Endothelial cell of umbilical vein (primary cell): ENCODE measurements around the gene CCDC57. TPM values are rescaled to one million over a fixed set of nuclear protein-coding genes. Genes with fewer than 3 reads are reported as not detected.

Experiments
- BruUV-seq: library from RNA; stranded (reverse); fragments of 400-500 nt; replicated peaks from 2 replicates; lab custom pipeline; 2021; lab: Mats Ljungman, UMichigan
- CTCF ChIA-PET: fragments of 300-600, 350-600 bp; sonication (Branson Sonifier 250); formaldehyde crosslinking; loops from one replicate; lab custom pipeline; 2021; ENCODE audit warnings: antibody characterized with exemption, inconsistent platforms; lab: Charles Lee
- POLR2A ChIA-PET: fragments of 300-600, 350-600 bp; sonication (Branson Sonifier 250); formaldehyde crosslinking; loops from one replicate; lab custom pipeline; 2021; ENCODE audit warnings: antibody characterized with exemption, inconsistent platforms; lab: Charles Lee
- DNase-seq: peaks from one replicate; pipeline ENCODE4 v3.0.0-alpha.2; 2011; ENCODE audit warnings: low read depth, low spot score
- FAIRE-seq: peaks from 2 replicates; lab custom pipeline; 2011; peaks lifted over from hg19 to GRCh38; lab: Jason Lieb, UNC
- H2AFZ ChIP-seq: 2 replicates; pipeline ENCODE4 v1.6.0; 2012; ENCODE audit warnings: low read depth, low read length, control low read depth, inconsistent platforms
- H3K27ac ChIP-seq: 2 replicates; pipeline ENCODE4 v1.5.1; 2011; ENCODE audit warnings: low read depth, mild to moderate bottlenecking, control low read depth, low read length, moderate library complexity; ENCODE audit not compliant: insufficient read depth
- H3K27me3 ChIP-seq, 2 experiments: 2 replicates each; pipeline versions ENCODE4 v1.6.0 to v1.6.1; 2011; ENCODE audit warnings: low read length in 2 of 2, mixed read lengths in 1 of 2; ENCODE audit not compliant: control insufficient read depth in 2 of 2, insufficient read depth in 2 of 2
- H3K36me3 ChIP-seq, 2 experiments: 2 replicates in 1 of 2; 3 replicates in 1 of 2; pipeline ENCODE4 v1.5.1; 2011; ENCODE audit warnings: low read length in 2 of 2, mild to moderate bottlenecking in 1 of 2, moderate library complexity in 1 of 2; ENCODE audit not compliant: control insufficient read depth in 2 of 2, insufficient read depth in 2 of 2; ENCODE audit errors: extremely low read depth in 1 of 2
- H3K4me1 ChIP-seq: 3 replicates; pipeline ENCODE4 v1.5.1; 2011; ENCODE audit warnings: mild to moderate bottlenecking, low read length; ENCODE audit not compliant: control insufficient read depth, insufficient read depth; ENCODE audit errors: extremely low read depth
- H3K4me2 ChIP-seq: 2 replicates; pipeline ENCODE4 v1.6.1; 2011; ENCODE audit warnings: low read length, control low read depth, mixed read lengths; ENCODE audit not compliant: insufficient read depth
- H3K4me3 ChIP-seq, 3 experiments: fragments of 200-600 bp in 1 of 3; sonication (generic), shearing (Covaris generic) in 1 of 3; replicated peaks in 1 of 3; 2 replicates each; pipeline ENCODE4 v1.5.1; 2011 to 2016; ENCODE audit warnings: control low read depth in 3 of 3, low read length in 3 of 3, mild to moderate bottlenecking in 2 of 3, inconsistent platforms in 1 of 3, low read depth in 1 of 3, moderate library complexity in 1 of 3; ENCODE audit not compliant: insufficient read depth in 1 of 3
- H3K79me2 ChIP-seq: 2 replicates; pipeline ENCODE4 v1.6.0; 2012; ENCODE audit warnings: low read length, inconsistent platforms; ENCODE audit not compliant: control insufficient read depth, insufficient read depth
- H3K9ac ChIP-seq: replicated peaks from 2 replicates; pipeline ENCODE3; 2011; ENCODE audit warnings: low read length, control low read depth; ENCODE audit not compliant: insufficient read depth; ENCODE audit errors: extremely low read depth
- H3K9me1 ChIP-seq: replicated peaks from 3 replicates; pipeline ENCODE4 v1.6.0; 2011; ENCODE audit warnings: mild to moderate bottlenecking, low read length; ENCODE audit not compliant: control insufficient read depth, insufficient read depth; ENCODE audit errors: extremely low read depth
- H3K9me3 ChIP-seq: replicated peaks from 2 replicates; pipeline ENCODE4 v1.5.1; 2012; ENCODE audit warnings: low read length, inconsistent platforms; ENCODE audit not compliant: control insufficient read depth, insufficient read depth
- H4K20me1 ChIP-seq: replicated peaks from 2 replicates; pipeline ENCODE3; 2011; ENCODE audit warnings: mild to moderate bottlenecking, low read length; ENCODE audit not compliant: control insufficient read depth, insufficient read depth; ENCODE audit errors: extremely low read depth
- EZH2 ChIP-seq: IDR thresholded peaks from 2 replicates; pipeline ENCODE4 v1.6.1; 2012; ENCODE audit warnings: borderline replicate concordance, low read depth, mild to moderate bottlenecking, moderate library complexity, low read length, inconsistent platforms; ENCODE audit not compliant: severe bottlenecking
- GATA2 ChIP-seq: IDR thresholded peaks from 2 replicates; pipeline ENCODE4 v1.7.0; 2011; ENCODE audit warnings: low read depth, mild to moderate bottlenecking, moderate library complexity, mixed read lengths, low read length; ENCODE audit not compliant: insufficient read length, insufficient read depth
- JUN ChIP-seq: IDR thresholded peaks from 2 replicates; pipeline ENCODE4 v1.6.1; 2011; ENCODE audit warnings: borderline replicate concordance, low read depth; ENCODE audit not compliant: insufficient read length, insufficient read depth
- MAX ChIP-seq: IDR thresholded peaks from 2 replicates; pipeline ENCODE4 v1.6.1; 2011; ENCODE audit not compliant: insufficient read depth, insufficient read length
- MYC ChIP-seq: IDR thresholded peaks from one replicate; pipeline ENCODE4 v1.6.1; 2011; ENCODE audit warnings: mild to moderate bottlenecking, low read depth, low read length
- POLR2A ChIP-seq: IDR thresholded peaks from 2 replicates; pipeline ENCODE4 v1.6.1; 2012; ENCODE audit warnings: low read depth, mild to moderate bottlenecking, control low read depth, low read length
- POLR2AphosphoS5 ChIP-seq: IDR thresholded peaks from 2 replicates; pipeline ENCODE4 v1.6.1; 2012; ENCODE audit warnings: low read depth, mild to moderate bottlenecking, control low read depth, low read length, moderate library complexity; ENCODE audit not compliant: insufficient read depth
- dilution Hi-C: fragments of 300-500 bp; cut with MboI; formaldehyde crosslinking; loops from one replicate; pipeline ENCODE4 v1.15.0; 2019; ENCODE audit warnings: low sequenced_read_pairs; ENCODE audit not compliant: extremely low pct_ligation_motif_present
- intact Hi-C: fragments of 100-400 bp; cut with micrococcal nuclease; formaldehyde crosslinking; loops from one replicate; pipeline ENCODE4 v1.10.0; 2022
- polyA plus RNA-seq, 4 experiments: library from polyadenylated mRNA; depleted of rRNA in 3 of 4; stranded (reverse) in 3 of 4; unstranded in 1 of 4; fragments of >200 nt; gene quantifications; 2 replicates each; pipeline versions ENCODE4 v1.2.1 to v1.2.3, GENCODE V29; 2011 to 2012; ENCODE audit warnings: missing spikeins in 1 of 4
- total RNA-seq: library from RNA; stranded (reverse); gene quantifications from 2 replicates; pipeline ENCODE4 v1.2.3, GENCODE V29; 2021
- TF ChIP-seq, protein P1 (sequence below), 2 donors: IDR thresholded peaks; 1 replicate in 1 of 2; 2 replicates in 1 of 2; pipeline ENCODE4 v1.5.1; 2011; ENCODE audit warnings: low read length in 2 of 2, mild to moderate bottlenecking in 2 of 2, moderate library complexity in 2 of 2, control low read depth in 1 of 2, inconsistent platforms in 1 of 2, low read depth in 1 of 2; ENCODE audit not compliant: insufficient read depth in 1 of 2; ENCODE audit errors: extremely low read depth in 1 of 2

Gene CCDC57
- total and polyA plus RNA-seq, 2 donors (not counting 3 experiments of a cell fraction or from before 2014, with no cell fraction given) = 18.6 to 31.6 TPM

DNA sequence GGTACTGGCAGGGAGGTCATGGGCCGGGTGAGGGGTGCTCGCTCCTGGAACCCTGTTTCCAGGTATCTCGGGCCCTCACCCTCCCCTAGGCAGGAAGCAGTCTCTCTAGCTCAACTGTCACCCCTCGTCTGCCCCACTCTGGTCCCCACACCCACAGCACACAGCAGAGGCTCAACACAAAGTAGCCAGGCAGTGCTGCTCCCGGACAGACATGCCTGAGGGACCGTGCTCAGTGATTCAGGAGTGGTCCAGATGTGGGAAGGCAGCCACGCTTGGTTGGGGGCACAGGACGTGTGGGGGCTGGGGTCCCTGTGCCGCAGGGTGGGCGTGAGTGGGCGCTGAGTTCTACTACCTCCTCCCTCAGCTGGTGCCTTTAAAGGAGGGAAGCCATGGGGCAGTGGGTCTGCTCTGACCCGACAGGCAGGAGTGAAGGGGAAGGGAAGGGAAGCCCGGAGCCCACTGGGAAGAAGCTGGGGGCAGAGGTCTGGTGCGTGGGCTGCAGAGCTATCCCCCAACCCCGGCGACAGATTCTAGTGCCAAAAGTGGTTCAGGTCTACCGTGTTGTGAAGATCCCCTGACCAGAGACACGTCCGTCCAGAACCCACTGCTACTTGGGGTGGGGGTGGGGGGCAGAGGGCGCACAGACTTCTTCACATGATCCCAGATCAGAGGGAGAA is 28.0 kb upstream of the CCDC57 start:
- no peak for TF ChIP-seq GATA2
- no peak for TF ChIP-seq MAX
- no peak for TF ChIP-seq MYC
- TF ChIP-seq POLR2A = no peak
- TF ChIP-seq JUN = no peak
- TF ChIP-seq EZH2 = no peak
- TF ChIP-seq, protein P1, sequence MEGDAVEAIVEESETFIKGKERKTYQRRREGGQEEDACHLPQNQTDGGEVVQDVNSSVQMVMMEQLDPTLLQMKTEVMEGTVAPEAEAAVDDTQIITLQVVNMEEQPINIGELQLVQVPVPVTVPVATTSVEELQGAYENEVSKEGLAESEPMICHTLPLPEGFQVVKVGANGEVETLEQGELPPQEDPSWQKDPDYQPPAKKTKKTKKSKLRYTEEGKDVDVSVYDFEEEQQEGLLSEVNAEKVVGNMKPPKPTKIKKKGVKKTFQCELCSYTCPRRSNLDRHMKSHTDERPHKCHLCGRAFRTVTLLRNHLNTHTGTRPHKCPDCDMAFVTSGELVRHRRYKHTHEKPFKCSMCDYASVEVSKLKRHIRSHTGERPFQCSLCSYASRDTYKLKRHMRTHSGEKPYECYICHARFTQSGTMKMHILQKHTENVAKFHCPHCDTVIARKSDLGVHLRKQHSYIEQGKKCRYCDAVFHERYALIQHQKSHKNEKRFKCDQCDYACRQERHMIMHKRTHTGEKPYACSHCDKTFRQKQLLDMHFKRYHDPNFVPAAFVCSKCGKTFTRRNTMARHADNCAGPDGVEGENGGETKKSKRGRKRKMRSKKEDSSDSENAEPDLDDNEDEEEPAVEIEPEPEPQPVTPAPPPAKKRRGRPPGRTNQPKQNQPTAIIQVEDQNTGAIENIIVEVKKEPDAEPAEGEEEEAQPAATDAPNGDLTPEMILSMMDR (IDR thresholded peaks at IDR 0.05; ENCODE audit: extremely low read depth in 1 of 2, insufficient read depth in 1 of 2, low read depth in 1 of 2, low read length in 2 of 2) = no peak
- TF ChIP-seq POLR2AphosphoS5 = peak; percentile 10
- H3K79me2 ChIP-seq = peaks cover 33% of the 10 kb centered on the region
- ChIA-PET POLR2A (interaction anchor here (1.2 kb wide), 1 partner anchor 11 kb away, joined by 3 read pairs; no protein-coding TSS in a partner anchor), CTCF (interaction anchor here (1.3 to 6.7 kb wide), 3 partner anchors 9 to 210 kb away, joined by 3 to 52 read pairs (median 30); no protein-coding TSS in a partner anchor)
- dilution Hi-C loops = no loop called here
- FAIRE-seq (no peak), DNase-seq (no peak)
- H3K9me1 ChIP-seq = no peaks in the 10 kb centered on the region
- H3K4me3 ChIP-seq = no peak overlapping the region
- intact Hi-C loops = loop anchor here (2.0 to 10.0 kb wide), 3 partner anchors 33 to 174 kb away; partner anchors contain the start of genes HEXD and OGFOD3
- H3K4me2 ChIP-seq = no peak overlapping the region
- peaks cover 10 to 43% of the 10 kb centered on the region in 2 experiments for H3K36me3 ChIP-seq
- no TSS peak for BruUV-seq
- H3K4me1 ChIP-seq = peaks cover 24% of the 10 kb centered on the region
- no peak overlapping the region for H2AFZ ChIP-seq
- no peaks in the 10 kb centered on the region for H3K27me3 ChIP-seq
- no peak overlapping the region for H3K9ac ChIP-seq
- peak overlapping the region; percentile 48 for H3K27ac ChIP-seq
- no peaks in the 10 kb centered on the region for H4K20me1 ChIP-seq
- H3K9me3 ChIP-seq = no peaks in the 10 kb centered on the region
